Middle frontal gyrus (tissue), 1 donor: Measurements from ENCODE around the gene ALPG.
"Not testable (repeated sequence)": the region's sequence is repeated elsewhere in the genome, so short reads cannot be mapped to it uniquely, and the experiment has no call there.

ENCODE experiments used
- DNase-seq: peaks from one replicate; pipeline ENCODE4 v3.0.0-alpha.2; 2015; ENCODE audit warnings: low spot score; ENCODE audit errors: extremely low spot score

Gene ALPG

DNA sequence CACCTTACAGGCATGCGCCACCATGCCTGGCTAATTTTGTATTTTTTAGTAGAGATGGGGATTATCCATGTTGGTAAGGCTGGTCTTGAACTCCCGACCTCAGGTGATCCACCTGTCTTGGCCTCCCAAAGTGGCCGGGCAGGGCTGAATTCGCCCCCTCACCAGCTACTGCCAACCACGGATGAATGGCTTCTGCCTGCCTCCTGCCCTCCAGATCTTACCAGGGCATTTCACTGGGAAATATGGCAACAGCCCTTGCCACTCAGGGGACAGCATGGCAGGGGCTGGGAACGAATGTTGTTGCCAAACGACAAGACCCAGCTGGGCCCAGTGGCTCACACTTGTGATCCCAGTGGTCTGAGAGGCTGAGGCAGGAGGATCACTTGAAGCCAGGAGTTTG is 29.9 kb upstream of the ALPG start:
- DNase-seq, result no peak

DNA sequence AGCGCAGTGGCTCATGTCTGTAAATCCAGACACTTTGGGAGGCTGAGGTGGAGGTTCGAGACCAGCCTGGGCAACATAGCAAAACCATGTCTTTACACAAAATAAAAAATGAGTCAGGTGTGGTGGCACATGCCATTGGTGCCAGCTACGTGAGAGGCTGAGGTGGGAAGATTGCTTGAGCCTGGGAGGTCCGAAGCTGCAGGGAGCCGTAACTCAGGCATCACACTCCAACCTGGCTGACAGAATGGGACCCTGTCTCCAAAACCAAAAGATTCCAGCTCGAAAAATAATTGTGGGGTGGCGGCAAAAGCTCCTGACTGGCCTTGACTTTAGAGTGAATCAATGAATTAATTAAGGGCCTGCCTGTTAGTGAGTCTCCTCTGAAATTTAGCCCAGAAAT is 29.3 kb upstream of the ALPG start:
- DNase-seq, result no peak

DNA sequence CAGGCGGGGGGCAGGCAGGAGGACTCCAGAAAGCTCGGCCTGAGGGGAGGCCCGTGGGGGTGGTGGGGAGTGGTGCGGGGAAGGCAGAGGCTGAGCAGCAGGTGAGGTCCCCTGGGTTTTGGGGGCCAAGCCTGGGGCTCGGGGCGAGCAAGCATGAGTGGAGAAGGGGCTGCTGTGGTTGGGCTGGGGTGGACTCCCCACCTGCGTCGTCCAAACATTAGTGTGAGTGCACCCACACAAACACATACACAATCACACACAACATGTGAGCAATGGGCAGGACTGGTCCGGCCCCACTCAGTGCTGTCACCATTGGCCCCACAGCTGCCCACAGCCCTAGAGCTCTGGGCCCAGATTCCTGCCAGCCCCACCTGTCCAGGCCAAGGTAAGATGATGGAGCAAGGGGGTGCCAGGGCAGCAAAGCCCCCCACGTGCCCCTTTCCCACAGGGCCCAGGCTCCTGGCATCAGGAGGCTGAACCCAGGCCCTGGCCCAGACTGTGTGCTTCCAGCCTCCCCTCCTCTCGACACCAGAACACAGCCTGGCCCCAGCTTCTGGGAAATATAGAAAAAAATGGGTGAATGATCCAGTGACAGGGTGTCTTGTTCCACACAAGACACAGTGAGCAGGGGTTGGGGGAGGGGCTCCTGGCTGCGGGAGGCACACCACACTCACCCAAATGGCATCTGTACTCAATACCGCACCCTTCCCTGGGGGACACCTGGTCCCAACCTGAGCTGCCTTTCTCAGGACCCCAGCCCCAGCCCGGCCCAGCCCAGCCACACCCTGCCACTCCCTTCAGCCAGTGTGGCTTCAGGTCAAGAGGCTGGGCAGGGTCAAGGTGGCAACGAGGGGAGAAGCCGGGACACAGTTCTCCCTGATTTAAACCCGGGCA is 28.6 kb upstream of the ALPG start:
- DNase-seq, result no peak

DNA sequence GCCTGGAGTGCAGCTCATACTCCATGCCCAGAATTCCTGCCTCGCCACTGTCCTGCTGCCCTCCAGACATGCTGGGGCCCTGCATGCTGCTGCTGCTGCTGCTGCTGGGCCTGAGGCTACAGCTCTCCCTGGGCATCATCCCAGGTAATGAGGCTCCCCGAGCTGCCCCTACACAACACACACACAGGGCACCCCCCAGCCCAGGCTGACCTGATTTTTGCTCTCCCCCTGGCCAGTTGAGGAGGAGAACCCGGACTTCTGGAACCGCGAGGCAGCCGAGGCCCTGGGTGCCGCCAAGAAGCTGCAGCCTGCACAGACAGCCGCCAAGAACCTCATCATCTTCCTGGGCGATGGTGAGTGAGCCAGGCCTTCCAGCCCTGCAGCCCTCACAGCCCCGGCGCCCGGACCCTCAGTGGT is 27.9 kb upstream of the ALPG start, which contains the start of gene ALPP:
TSS of gene ALPP (plus strand) at position 17 of the 417 bp plus-strand sequence. CDS start at position 69, 52 bp downstream.
- not testable (repeated sequence) for DNase-seq

DNA sequence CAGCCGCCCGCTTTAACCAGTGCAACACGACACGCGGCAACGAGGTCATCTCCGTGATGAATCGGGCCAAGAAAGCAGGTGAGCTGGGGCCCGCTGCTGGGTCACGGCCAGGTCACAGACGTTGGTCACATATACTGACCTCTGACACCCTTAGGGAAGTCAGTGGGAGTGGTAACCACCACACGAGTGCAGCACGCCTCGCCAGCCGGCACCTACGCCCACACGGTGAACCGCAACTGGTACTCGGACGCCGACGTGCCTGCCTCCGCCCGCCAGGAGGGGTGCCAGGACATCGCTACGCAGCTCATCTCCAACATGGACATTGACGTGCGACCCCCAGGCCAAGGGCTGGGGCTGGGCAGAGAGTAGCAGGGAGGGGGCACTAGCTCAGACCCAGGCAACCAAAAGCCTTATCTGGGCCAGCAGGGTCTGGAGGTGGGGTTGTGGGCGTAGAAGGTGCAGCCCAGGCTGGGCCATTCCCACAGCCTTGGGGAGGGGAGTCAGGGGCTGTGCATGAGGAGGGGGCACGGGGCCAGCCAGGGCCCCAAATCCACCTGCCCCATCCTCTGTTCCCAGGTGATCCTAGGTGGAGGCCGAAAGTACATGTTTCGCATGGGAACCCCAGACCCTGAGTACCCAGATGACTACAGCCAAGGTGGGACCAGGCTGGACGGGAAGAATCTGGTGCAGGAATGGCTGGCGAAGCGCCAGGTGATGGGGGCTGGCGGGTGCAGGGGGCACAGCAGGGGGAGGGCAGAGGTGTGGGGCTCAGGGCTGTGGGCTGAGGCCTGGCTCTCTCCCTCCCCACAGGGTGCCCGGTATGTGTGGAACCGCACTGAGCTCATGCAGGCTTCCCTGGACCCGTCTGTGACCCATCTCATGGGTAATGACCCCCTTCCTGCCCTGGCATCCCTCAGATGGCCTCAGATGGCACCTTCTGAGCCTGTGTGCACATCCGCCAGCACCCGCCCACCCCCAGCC is 26.7 kb upstream of the ALPG start:
- DNase-seq, result not testable (repeated sequence)

DNA sequence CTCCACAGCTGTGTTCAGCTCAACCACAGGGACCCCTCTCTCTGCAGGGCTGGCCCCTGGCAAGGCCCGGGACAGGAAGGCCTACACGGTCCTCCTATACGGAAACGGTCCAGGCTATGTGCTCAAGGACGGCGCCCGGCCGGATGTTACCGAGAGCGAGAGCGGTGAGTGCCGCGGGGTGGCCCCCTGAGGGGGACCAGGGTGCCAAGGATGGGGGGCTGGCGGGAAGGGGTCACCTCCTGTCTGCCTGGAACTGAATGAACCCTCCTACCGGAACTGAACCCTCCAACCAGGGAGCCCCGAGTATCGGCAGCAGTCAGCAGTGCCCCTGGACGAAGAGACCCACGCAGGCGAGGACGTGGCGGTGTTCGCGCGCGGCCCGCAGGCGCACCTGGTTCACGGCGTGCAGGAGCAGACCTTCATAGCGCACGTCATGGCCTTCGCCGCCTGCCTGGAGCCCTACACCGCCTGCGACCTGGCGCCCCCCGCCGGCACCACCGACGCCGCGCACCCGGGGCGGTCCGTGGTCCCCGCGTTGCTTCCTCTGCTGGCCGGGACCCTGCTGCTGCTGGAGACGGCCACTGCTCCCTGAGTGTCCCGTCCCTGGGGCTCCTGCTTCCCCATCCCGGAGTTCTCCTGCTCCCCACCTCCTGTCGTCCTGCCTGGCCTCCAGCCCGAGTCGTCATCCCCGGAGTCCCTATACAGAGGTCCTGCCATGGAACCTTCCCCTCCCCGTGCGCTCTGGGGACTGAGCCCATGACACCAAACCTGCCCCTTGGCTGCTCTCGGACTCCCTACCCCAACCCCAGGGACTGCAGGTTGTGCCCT is 25.2 kb upstream of the ALPG start:
- not testable (repeated sequence) for DNase-seq

DNA sequence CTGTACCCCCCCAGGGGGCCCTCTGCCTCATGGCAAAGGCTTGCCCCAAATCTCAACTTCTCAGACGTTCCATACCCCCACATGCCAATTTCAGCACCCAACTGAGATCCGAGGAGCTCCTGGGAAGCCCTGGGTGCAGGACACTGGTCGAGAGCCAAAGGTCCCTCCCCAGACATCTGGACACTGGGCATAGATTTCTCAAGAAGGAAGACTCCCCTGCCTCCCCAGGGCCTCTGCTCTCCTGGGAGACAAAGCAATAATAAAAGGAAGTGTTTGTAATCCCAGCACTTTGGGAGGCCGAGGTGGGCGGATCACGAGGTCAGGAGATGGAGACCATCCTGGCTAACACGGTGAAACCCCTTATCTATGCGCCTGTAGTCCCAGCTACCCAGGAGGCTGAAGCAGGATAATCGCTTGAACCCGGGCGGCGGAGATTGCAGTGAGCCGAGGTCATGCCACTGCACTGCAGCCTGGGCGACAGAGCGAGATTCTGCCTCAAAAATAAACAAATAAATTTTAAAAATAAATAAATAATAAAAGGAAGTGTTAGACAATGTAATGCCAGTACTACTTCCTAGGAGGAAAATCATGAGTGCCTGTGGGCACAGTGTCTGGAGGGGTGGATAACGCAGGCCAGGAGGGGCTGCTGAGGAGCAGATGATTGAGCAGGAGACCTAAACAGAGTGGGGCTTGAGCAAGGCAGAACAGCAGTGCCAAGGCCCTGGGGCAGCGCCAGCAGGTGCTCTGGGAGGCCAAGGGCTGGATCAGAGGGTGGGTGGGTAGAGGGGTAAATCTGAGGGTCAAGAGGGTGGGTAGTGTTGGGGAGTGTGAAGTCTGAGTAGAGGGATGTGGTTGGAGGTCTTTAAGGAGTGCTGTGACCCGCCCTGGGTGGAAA is 24.1 kb upstream of the ALPG start:
- no peak for DNase-seq

DNA sequence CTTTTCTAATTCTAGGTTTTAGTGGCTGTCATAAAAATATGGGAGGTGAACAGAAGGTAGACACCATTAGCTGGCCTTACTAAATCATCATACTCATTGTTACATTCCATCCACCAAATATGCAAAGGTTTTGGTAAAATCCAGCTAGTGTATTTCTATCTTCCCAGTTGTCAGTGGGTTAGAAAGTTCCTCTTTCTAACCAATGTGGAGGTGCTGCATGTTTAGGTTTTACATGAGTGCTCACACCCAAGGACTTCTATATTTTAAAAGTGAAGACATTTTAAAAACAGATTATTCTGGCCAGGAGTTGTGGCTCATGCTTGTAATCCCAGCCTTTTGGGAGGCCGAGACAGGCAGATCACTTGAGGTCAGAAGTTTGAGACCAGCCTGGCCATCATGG is 22.2 kb upstream of the ALPG start:
- DNase-seq, result no peak

DNA sequence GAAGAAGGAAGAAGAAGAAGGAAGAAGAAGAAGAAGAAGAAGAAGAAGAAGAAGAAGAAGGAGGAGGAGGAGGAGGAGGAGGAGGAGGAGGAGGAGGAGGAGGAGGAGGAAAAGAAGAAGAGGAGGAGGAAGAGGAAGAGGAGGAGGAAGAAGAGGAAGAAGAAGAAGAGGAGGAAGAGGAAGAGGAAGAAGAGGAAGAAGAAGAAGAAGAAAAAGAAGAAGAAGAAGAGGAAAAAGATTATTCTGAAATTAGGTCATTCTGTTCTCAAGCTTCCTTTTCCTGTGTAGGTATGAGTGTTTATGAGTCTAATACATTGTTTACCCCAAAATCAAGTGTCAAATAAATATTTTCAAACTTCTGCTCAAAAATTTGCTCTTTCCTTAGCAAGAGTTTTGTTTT is 21.6 kb upstream of the ALPG start:
- DNase-seq, result not testable (repeated sequence)

DNA sequence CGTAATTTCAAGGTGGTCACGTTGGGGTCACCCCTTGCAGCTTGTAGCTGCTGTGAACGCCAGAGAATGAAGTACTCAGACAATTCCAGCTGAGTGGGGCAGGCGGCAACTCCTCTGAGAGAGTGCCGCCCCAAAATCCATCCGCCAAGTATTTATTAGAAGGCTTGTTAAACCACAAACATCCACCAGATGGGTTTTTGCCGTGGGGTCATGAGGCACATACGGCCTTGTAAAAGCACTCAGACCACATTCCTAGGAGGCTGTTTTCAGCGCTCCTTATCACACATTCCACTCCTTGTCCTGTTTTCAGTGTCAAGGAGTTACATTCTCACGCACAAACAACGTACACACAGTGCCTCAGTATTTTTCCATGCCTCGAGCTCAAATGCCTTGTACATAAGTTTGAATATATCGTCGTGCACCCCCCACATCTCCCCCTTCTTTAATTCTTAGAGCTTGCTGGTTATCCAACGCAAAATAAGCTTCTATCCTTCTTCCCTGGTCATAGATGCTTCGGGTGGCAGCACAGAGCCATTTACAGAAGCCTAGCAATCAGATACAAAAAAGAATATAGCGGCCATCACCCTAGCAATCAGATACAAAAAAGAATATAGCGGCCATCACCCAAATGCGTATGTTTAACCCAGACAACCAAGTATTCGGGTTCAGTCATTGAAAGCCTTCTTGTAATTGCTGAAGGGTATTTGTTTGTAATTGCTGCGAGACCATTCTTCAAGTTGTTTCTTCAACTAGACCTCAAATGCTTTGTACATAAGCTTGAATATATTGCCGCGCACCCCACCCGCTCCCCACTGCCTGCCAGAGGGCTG is 20.8 kb upstream of the ALPG start:
- DNase-seq, result no peak

DNA sequence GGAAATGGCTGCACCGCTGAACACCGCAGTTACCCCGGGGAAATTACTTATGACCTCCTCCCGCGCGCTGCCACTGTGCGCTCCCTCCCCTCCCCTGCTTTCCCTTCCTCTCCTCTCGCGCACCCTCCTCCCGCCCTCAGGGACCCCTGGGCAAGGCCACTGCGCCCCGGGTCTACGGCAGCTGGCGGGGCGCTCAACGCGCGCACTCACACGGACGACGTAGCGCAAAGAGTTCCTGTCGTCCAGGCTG is 20.2 kb upstream of the ALPG start:
- no peak for DNase-seq

DNA sequence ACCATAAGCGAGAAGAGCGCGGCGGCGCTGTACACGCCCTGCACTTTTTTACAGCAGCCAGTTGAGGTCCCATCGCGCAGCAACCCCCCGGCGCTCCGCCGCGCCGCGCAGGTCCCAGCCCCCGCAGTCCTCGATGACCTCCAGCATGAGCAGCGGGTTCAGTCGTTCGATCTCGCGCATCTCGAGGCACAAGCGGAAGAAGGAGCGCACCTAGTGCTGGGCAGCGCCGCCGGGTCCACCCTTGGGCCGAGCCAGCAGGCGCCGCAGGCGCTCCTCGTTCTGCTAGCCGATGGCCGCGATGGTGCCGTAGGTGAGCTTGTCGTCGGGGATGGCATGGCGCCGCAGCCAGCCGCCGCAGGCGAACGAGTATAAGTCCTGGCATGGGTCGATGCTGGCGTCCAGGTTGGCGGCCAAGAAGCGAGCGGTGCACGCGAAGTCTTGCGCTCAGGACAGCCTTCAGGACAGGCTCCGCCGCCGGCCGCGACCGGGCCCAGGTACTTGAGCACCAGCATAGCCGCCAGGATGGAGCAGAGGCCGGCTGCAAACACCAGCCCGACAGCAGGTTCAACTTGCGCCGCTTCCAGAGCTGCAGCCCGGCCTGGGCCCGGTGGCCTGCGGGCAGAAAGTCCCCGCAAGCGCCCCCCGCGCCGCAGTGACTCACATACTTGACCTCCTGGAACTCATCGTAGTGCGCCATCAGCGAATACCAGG is 19.7 kb upstream of the ALPG start:
- DNase-seq, result no peak

DNA sequence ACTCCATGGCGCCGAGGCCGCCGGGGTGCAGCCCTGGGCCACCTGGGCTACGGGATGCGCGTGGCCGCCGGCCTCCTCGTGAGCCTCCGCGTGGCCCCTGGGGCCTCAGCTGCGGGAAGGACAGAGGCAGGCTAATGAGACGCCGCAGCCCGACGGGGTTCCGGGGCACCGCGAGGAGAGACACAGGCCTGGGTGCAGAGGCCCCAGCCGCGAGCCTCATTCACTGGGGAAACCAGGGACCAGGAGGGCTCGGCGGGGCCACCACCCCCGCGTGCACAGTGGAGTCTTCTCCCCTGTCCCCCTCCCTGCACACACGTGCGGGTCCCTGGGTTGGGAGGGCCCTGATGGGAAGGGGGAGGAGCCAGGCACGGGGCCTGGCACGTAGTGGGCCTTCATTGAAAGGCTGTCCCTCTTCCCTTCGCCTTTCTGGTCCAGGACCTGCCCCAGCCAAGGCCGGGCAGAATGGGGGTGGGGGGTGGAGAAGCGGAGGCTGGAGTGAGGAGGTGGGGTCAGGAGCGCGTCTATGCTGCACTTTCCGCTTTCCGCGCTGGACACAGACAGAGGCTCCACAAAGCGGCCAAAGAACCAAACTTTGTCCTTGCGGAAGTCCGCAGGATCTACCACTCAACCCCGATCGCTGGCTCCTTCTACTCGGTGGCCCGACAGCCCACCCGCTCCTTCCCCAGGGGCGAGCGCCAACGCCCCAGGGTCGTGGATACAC is 19.0 kb upstream of the ALPG start:
- no peak for DNase-seq

DNA sequence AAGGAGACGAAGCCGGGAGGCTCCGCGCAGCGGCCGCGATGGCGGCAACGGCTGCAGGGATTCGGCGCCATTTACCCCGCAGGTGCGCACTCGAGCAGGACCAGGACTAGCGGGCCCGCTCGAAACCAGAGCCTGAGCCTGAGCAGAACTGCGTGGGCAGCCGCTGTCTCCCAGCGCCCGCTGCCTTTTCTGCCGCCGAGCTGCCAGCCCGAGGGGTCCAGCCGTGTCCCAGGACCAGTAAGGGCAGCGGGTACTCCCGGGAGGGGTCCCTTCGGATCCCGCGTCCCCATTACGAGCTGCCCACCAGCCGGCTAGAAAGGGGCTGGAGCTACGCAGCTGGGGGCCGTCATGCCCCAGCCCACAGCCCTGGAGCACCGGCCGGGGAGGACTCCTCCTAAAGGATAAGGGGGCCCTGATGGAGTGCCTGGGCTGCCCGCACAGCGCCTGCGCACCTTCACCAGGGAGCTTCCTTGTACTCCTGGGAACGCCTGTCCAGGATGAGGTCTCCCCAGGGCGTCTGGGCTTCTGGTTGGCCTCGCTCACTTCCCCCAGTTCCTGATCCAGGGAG is 18.2 kb upstream of the ALPG start:
- no peak for DNase-seq

DNA sequence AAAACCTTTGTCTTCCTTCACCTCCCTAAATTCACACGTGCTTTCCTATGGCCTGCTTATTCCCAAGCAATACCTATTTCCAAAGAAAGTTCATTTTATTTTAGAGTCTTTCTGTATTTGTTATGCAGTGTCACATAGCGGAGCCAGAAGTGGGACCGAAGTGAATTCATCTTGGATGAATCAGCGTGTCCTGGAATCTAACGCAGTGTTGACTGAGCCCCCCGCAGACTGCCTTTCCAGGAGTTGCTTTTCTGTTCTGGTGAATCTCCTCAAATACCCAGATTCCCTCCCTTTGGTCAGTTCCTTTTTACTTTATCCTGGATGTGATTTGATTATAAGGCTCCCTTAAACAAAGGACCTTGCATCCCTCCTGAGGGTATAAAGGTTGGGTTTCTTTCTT is 17.3 kb upstream of the ALPG start:
- no peak for DNase-seq

DNA sequence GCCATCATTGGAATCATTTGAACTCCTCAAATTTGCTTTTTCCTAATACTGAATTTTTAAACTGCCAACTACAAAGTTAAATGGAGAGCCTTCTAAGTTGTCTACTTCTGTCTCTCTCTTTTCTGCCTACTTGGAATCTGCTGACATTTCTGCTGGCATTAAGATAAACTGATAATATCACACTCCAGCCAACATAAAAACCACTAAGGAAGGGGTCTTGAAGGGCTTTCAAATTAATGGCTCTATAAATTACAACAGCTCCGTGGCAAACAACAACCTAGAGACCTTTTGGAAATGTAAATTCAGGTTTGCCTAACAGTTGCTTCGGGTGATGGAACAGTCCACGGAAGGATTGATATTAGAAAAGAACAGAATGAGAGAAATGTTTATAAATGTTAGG is 16.0 kb upstream of the ALPG start:
- no peak for DNase-seq

DNA sequence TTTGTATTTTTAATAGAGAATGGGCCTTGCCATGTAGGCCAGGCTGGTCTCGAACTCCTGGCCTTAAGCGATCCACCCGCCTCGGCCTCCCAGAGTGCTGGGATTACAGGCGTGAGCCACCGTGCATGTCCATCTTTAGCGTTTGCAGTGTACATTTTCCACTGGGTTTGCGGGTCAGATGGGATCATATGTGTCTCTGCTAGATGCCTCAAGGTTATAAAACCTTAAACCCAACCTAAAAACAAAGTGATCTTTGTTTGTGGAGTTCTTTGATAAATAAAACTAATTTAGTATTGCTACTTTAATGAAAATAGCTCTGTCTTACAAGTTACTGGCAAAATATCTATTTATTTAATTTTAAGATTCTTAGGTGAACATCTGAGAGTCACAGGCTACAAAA is 13.1 kb upstream of the ALPG start:
- no peak for DNase-seq

DNA sequence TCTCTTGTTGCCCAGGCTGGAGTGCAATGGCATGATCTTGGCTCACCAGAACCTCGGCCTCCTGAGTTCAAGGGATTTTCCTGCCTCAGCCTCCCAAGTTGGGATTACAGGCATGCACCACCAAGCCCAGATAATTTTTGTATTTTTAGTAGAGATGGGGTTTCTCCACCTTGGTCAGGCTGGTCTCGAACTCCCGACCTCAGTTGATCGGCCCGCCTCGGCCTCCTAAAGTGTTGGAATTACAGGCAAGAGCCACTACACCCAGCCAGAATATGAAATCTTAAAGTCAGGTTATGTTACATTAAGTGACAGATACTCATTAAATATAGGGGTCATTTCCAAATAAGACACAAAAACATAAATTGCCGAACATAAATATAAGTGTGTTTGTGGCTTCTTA is 12.2 kb upstream of the ALPG start:
- not testable (repeated sequence) for DNase-seq
